H9 (cell line): Measurements from ENCODE around the gene TTC33. TPM values are rescaled to one million over a fixed set of nuclear protein-coding genes. Genes with fewer than 3 reads are reported as not detected.

Experiments
- DNase-seq: peaks from one replicate; pipeline ENCODE4 v3.0.0-alpha.2; 2017
- H2AFZ ChIP-seq: one replicate; pipeline ENCODE4 v1.6.1; 2013; ENCODE audit warnings: mild to moderate bottlenecking, low read length, control low read depth, moderate library complexity
- H2AK5ac ChIP-seq: 2 replicates; pipeline ENCODE4 v1.6.1; 2013; ENCODE audit warnings: low read length, control low read depth, mixed read lengths; ENCODE audit not compliant: insufficient read length
- H2BK120ac ChIP-seq: one replicate; pipeline ENCODE4 v1.6.1; 2013; ENCODE audit warnings: low read depth, mild to moderate bottlenecking, low read length, control low read depth, inconsistent platforms; ENCODE audit not compliant: poor library complexity, severe bottlenecking
- H2BK12ac ChIP-seq: 2 replicates; pipeline ENCODE4 v1.6.1; 2013; ENCODE audit warnings: low read length, control low read depth, mixed read lengths, low read depth; ENCODE audit not compliant: insufficient read length
- H2BK15ac ChIP-seq: 2 replicates; pipeline ENCODE4 v1.6.1; 2013; ENCODE audit warnings: low read depth, low read length, control low read depth
- H2BK20ac ChIP-seq: one replicate; pipeline ENCODE4 v1.6.1; 2013; ENCODE audit warnings: low read depth, mild to moderate bottlenecking, low read length, control low read depth, inconsistent platforms; ENCODE audit not compliant: poor library complexity, severe bottlenecking
- H2BK5ac ChIP-seq: 2 replicates; pipeline ENCODE4 v1.6.1; 2013; ENCODE audit warnings: low read length, control low read depth, mixed read lengths; ENCODE audit not compliant: insufficient read length
- H3K14ac ChIP-seq: 2 replicates; pipeline ENCODE4 v1.6.1; 2013; ENCODE audit warnings: low read length, control low read depth; ENCODE audit not compliant: insufficient read depth
- H3K18ac ChIP-seq: 2 replicates; pipeline ENCODE4 v1.6.1; 2013; ENCODE audit warnings: low read depth, mild to moderate bottlenecking, mixed read lengths, low read length, control low read depth; ENCODE audit not compliant: insufficient read length
- H3K23ac ChIP-seq: 2 replicates; pipeline ENCODE4 v1.6.1; 2013; ENCODE audit warnings: low read length, control low read depth, mixed read lengths, low read depth; ENCODE audit not compliant: insufficient read length
- H3K23me2 ChIP-seq: 2 replicates; pipeline ENCODE4 v1.6.1; 2013; ENCODE audit warnings: low read depth, mild to moderate bottlenecking, mixed read lengths, low read length, control low read depth; ENCODE audit not compliant: insufficient read length, poor library complexity, severe bottlenecking
- H3K27ac ChIP-seq: 2 replicates; pipeline ENCODE4 v1.5.1; 2013; ENCODE audit warnings: low read length, control low read depth, mixed read lengths, low read depth; ENCODE audit not compliant: insufficient read length
- H3K27me3 ChIP-seq: 2 replicates; pipeline ENCODE4 v1.6.1; 2013; ENCODE audit warnings: low read length, control low read depth, inconsistent platforms; ENCODE audit not compliant: insufficient read depth
- H3K4ac ChIP-seq: 2 replicates; pipeline ENCODE4 v1.6.1; 2013; ENCODE audit warnings: low read depth, mild to moderate bottlenecking, control low read depth, inconsistent platforms, low read length, moderate library complexity
- H3K4me1 ChIP-seq: 2 replicates; pipeline ENCODE4 v1.6.1; 2013; ENCODE audit warnings: low read length, control low read depth, inconsistent platforms; ENCODE audit not compliant: insufficient read depth
- H3K4me2 ChIP-seq: 2 replicates; pipeline ENCODE4 v1.6.1; 2013; ENCODE audit warnings: low read length, control low read depth, mixed read lengths; ENCODE audit not compliant: insufficient read length, insufficient read depth
- H3K56ac ChIP-seq: 2 replicates; pipeline ENCODE4 v1.6.1; 2013; ENCODE audit warnings: low read depth, mild to moderate bottlenecking, mixed read lengths, low read length, control low read depth; ENCODE audit not compliant: insufficient read length
- H3K79me1 ChIP-seq: 2 replicates; pipeline ENCODE4 v1.6.1; 2013; ENCODE audit warnings: low read depth, mild to moderate bottlenecking, moderate library complexity, low read length, control low read depth, inconsistent platforms; ENCODE audit not compliant: insufficient read depth, poor library complexity, severe bottlenecking
- H3K79me2 ChIP-seq: 2 replicates; pipeline ENCODE4 v1.6.1; 2013; ENCODE audit warnings: low read length, control low read depth, inconsistent platforms; ENCODE audit not compliant: insufficient read depth
- H3K9ac ChIP-seq: 2 replicates; pipeline ENCODE4 v1.6.1; 2013; ENCODE audit warnings: low read length, control low read depth, mixed read lengths; ENCODE audit not compliant: insufficient read length; ENCODE audit errors: extremely low read depth
- H3K9me3 ChIP-seq: one replicate; pipeline ENCODE4 v1.6.1; 2013; ENCODE audit warnings: low read depth, low read length, inconsistent platforms; ENCODE audit not compliant: control insufficient read depth
- H3T11ph ChIP-seq: one replicate; pipeline ENCODE4 v1.6.1; 2013; ENCODE audit warnings: mild to moderate bottlenecking, low read length, control low read depth, inconsistent platforms
- H4K20me1 ChIP-seq: one replicate; pipeline ENCODE4 v1.6.1; 2013; ENCODE audit not compliant: control insufficient read depth, insufficient read length, insufficient read depth
- H4K5ac ChIP-seq: 2 replicates; pipeline ENCODE4 v1.6.1; 2013; ENCODE audit warnings: low read depth, mild to moderate bottlenecking, mixed read lengths, low read length, control low read depth; ENCODE audit not compliant: insufficient read length
- H4K8ac ChIP-seq: replicated peaks from 2 replicates; pipeline ENCODE4 v1.6.1; 2013; ENCODE audit warnings: low read length, control low read depth, mixed read lengths, low read depth; ENCODE audit not compliant: insufficient read length
- H4K91ac ChIP-seq: 2 replicates; pipeline ENCODE4 v1.6.1; 2013; ENCODE audit warnings: low read depth, mild to moderate bottlenecking, moderate library complexity, mixed read lengths, low read length, control low read depth; ENCODE audit not compliant: insufficient read length
- H3K27ac Mint-ChIP-seq, 3 experiments: 2 replicates in 2 of 3; 3 replicates in 1 of 3; pipeline ENCODE4 v1.8.0; 2020 to 2021; ENCODE audit warnings: mixed read lengths in 3 of 3, mild to moderate bottlenecking in 1 of 3, moderate library complexity in 1 of 3
- H3K27me3 Mint-ChIP-seq: 2 replicates; pipeline ENCODE4 v1.8.0; 2021; ENCODE audit warnings: low read depth, mild to moderate bottlenecking, moderate library complexity, mixed read lengths
- H3K36me3 Mint-ChIP-seq, 3 experiments: 2 replicates in 2 of 3; 3 replicates in 1 of 3; pipeline ENCODE4 v1.8.0; 2020 to 2021; ENCODE audit warnings: low read depth in 3 of 3, mixed read lengths in 3 of 3; ENCODE audit not compliant: insufficient read depth in 1 of 3
- H3K4me1 Mint-ChIP-seq, 2 experiments: 2 replicates each; pipeline ENCODE4 v1.8.0; 2020; ENCODE audit warnings: mixed read lengths in 2 of 2
- H3K4me3 Mint-ChIP-seq, 2 experiments: 2 replicates in 1 of 2; 3 replicates in 1 of 2; pipeline ENCODE4 v1.8.0; 2020 to 2021; ENCODE audit warnings: mild to moderate bottlenecking in 2 of 2, mixed read lengths in 2 of 2, moderate library complexity in 1 of 2
- H3K9me3 Mint-ChIP-seq, 2 experiments: 2 replicates in 1 of 2; 3 replicates in 1 of 2; pipeline ENCODE4 v1.8.0; 2020; ENCODE audit warnings: mild to moderate bottlenecking in 2 of 2, mixed read lengths in 2 of 2, moderate library complexity in 1 of 2
- WGBS: extraction: QIAGEN DNeasy Blood & Tissue Kit; methylation state at CpG from one replicate; pipeline ENCODE4 v1.1.7; 2013; ENCODE audit warnings: missing lambda C conversion rate, low lambda C conversion rate, mixed read lengths; ENCODE audit not compliant: insufficient read length; ENCODE audit errors: extremely low coverage; 5-methylcytosine and 5-hydroxymethylcytosine counted together
- total RNA-seq: library from RNA; stranded (reverse); gene quantifications from 2 replicates; pipeline ENCODE4 v1.2.1, GENCODE V29; 2021
- TF ChIP-seq, protein P1 (sequence below): fragments of 200-600 bp; sonication (generic); conservative IDR thresholded peaks from 3 replicates; pipeline ENCODE4 v1.8.0; 2021; ENCODE audit warnings: antibody characterized with exemption, mild to moderate bottlenecking

Gene TTC33
- total RNA-seq, 1 experiment from 2014 or later, result 7.3 TPM

DNA sequence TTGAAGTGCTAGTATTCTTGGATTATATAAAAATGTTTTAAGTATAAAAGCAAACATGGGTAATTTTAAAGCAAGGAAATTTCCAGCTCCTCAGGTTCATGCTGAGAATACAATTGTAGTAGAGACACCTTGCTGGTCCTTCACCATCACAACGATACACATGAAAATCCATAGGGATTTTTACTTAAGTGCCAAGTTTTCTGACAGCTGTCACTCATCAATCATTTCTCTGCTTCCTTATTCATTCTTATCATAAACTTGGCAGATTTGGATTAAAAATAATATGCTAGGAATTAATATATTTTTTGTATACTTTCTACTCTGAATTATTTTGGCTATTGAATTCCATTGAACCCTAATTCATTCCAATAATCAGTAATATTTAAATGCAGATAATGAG lies 244.0 kb downstream of the TTC33 start:
- H3K4me1 Mint-ChIP-seq, result no peaks in the 10 kb centered on the region
- no peaks in the 10 kb centered on the region for H3K79me1 ChIP-seq
- no peak overlapping the region for H3K27ac ChIP-seq
- H3K23ac ChIP-seq, result no peak overlapping the region
- H4K8ac ChIP-seq, result no peak overlapping the region
- no peak overlapping the region for H4K5ac ChIP-seq
- no peaks in the 10 kb centered on the region for H3K9me3 ChIP-seq
- no peak overlapping the region for H3K18ac ChIP-seq
- no peaks in the 10 kb centered on the region for H3K27me3 ChIP-seq
- no peak overlapping the region for H2BK12ac ChIP-seq
- WGBS, result no CpG with 5 or more reads among the region's 1 CpG
- no peak overlapping the region for H3K27ac Mint-ChIP-seq
- no peaks in the 10 kb centered on the region for H3K79me2 ChIP-seq
- no peaks in the 10 kb centered on the region for H3K23me2 ChIP-seq
- no peak overlapping the region for H3K9ac ChIP-seq
- no peaks in the 10 kb centered on the region for H4K20me1 ChIP-seq
- no peaks in the 10 kb centered on the region for H3K27me3 Mint-ChIP-seq
- H2BK20ac ChIP-seq, result no peak overlapping the region
- no peak overlapping the region for H3K14ac ChIP-seq
- H2BK5ac ChIP-seq, result no peak overlapping the region
- H3K4me1 ChIP-seq, result no peaks in the 10 kb centered on the region
- TF ChIP-seq, protein P1, sequence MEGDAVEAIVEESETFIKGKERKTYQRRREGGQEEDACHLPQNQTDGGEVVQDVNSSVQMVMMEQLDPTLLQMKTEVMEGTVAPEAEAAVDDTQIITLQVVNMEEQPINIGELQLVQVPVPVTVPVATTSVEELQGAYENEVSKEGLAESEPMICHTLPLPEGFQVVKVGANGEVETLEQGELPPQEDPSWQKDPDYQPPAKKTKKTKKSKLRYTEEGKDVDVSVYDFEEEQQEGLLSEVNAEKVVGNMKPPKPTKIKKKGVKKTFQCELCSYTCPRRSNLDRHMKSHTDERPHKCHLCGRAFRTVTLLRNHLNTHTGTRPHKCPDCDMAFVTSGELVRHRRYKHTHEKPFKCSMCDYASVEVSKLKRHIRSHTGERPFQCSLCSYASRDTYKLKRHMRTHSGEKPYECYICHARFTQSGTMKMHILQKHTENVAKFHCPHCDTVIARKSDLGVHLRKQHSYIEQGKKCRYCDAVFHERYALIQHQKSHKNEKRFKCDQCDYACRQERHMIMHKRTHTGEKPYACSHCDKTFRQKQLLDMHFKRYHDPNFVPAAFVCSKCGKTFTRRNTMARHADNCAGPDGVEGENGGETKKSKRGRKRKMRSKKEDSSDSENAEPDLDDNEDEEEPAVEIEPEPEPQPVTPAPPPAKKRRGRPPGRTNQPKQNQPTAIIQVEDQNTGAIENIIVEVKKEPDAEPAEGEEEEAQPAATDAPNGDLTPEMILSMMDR, result no peak
- H3K4ac ChIP-seq, result no peak overlapping the region
- no peak overlapping the region for H3K4me2 ChIP-seq
- no peaks in the 10 kb centered on the region for H3K9me3 Mint-ChIP-seq
- H3K36me3 Mint-ChIP-seq, result no peaks in the 10 kb centered on the region
- H2AFZ ChIP-seq, result no peak overlapping the region
- no peak overlapping the region for H2BK15ac ChIP-seq
- no peak for DNase-seq
- H4K91ac ChIP-seq, result no peak overlapping the region
- H3T11ph ChIP-seq, result no peak overlapping the region
- H2AK5ac ChIP-seq, result no peak overlapping the region
- H2BK120ac ChIP-seq, result no peak overlapping the region
- no peak overlapping the region for H3K56ac ChIP-seq
- no peak overlapping the region for H3K4me3 Mint-ChIP-seq
